ENCODE measurements around the gene LCLAT1. TPM values are rescaled to one million over a fixed set of nuclear protein-coding genes. Genes with fewer than 3 reads are reported as not detected.
A peak's percentile ranks its signal among the peaks of the same experiment; 100 is the strongest.

LCLAT1 gene
- total RNA-seq, 2 donors from 2014 or later = 13.4 to 13.8 TPM

GRCh38 chr2:30675758-30676157 is 228.7 kb downstream of the LCLAT1 start:
- DNase-seq (no peak), ATAC-seq (no peak)
- intact Hi-C loops (cut with DNase I) = no loop called here

- DNase-seq (no peak), ATAC-seq (no peak)
- intact Hi-C loops (cut with DNase I) = no loop called here
Observed at GRCh38 chr2:30677231-30677630, 230.2 kb downstream of the LCLAT1 start.

GRCh38 chr2:30677861-30678385 is 230.9 kb downstream of the LCLAT1 start:
- intact Hi-C loops (cut with DNase I) = no loop called here
- no peak for DNase-seq
- ATAC-seq = no peak

GRCh38 chr2:30678410-30679137 is 231.5 kb downstream of the LCLAT1 start:
- DNase-seq (no peak), ATAC-seq (no peak)
- intact Hi-C loops (cut with DNase I) = no loop called here

GRCh38 chr2:30679426-30680088 is 232.5 kb downstream of the LCLAT1 start:
- DNase-seq = no peak
- intact Hi-C loops (cut with DNase I) = no loop called here
- ATAC-seq = no peak

- ATAC-seq (no peak), DNase-seq (no peak)
- intact Hi-C loops (cut with DNase I) = no loop called here
Observed at GRCh38 chr2:30680121-30680520, 233.1 kb downstream of the LCLAT1 start.

- no peak for ATAC-seq
- intact Hi-C loops (cut with DNase I) = no loop called here
- no peak for DNase-seq
Observed at GRCh38 chr2:30681022-30681421, 234.0 kb downstream of the LCLAT1 start.

GRCh38 chr2:30683236-30683956 is 236.3 kb downstream of the LCLAT1 start:
- intact Hi-C loops (cut with DNase I) = no loop called here
- no peak for DNase-seq

GRCh38 chr2:30684026-30684425 is 237.0 kb downstream of the LCLAT1 start:
- intact Hi-C loops (cut with DNase I) = no loop called here
- ATAC-seq = no peak
- DNase-seq = no peak

More at GRCh38 chr2:30683236-30683956, 236.3 kb downstream of the LCLAT1 start:
- ATAC-seq = no peak

GRCh38 chr2:30684516-30684915 is 237.5 kb downstream of the LCLAT1 start:
- DNase-seq (no peak), ATAC-seq (no peak)
- intact Hi-C loops (cut with DNase I) = no loop called here

- DNase-seq (no peak), ATAC-seq (no peak)
- intact Hi-C loops (cut with DNase I) = no loop called here
Observed at GRCh38 chr2:30684996-30685395, 237.9 kb downstream of the LCLAT1 start.

- ATAC-seq (no peak), DNase-seq (no peak)
- intact Hi-C loops (cut with DNase I) = no loop called here
Observed at GRCh38 chr2:30686000-30686399, 239.0 kb downstream of the LCLAT1 start.

GRCh38 chr2:30686669-30687068 is 239.6 kb downstream of the LCLAT1 start:
- intact Hi-C loops (cut with DNase I) = no loop called here
- DNase-seq (no peak), ATAC-seq (no peak)

GRCh38 chr2:30688956-30689401 is 241.9 kb downstream of the LCLAT1 start:
- DNase-seq (no peak), ATAC-seq (peak; percentile 64 to 73)
- intact Hi-C loops (cut with DNase I) = no loop called here

- intact Hi-C loops (cut with DNase I) = loop anchor here in 1 of 2 donors (5.0 kb wide), 1 partner anchor 482 kb away; no protein-coding TSS in a partner anchor
- ATAC-seq (peak in 1 of 2 donors; percentile 7), DNase-seq (no peak)
Observed at GRCh38 chr2:30689496-30690125, 242.6 kb downstream of the LCLAT1 start.

- intact Hi-C loops (cut with DNase I) = loop anchor here in 1 of 2 donors (5.0 kb wide), 1 partner anchor 483 kb away; no protein-coding TSS in a partner anchor
- ATAC-seq (no peak), DNase-seq (no peak)
Observed at GRCh38 chr2:30690126-30690561, 243.1 kb downstream of the LCLAT1 start.

GRCh38 chr2:30691091-30691947 is 244.3 kb downstream of the LCLAT1 start:
- intact Hi-C loops (cut with DNase I) = loop anchor here in 1 of 2 donors (5.0 kb wide), 1 partner anchor 484 kb away; no protein-coding TSS in a partner anchor
- no peak for ATAC-seq
- DNase-seq = no peak

Measured in left cardiac atrium (tissue), 4 donors.